Activated T-cell treated with anti-CD3 and anti-CD28 coated beads for 4 hours (primary cell): ENCODE data around the gene KCNE3.

Experiments used
- DNase-seq: peaks from one replicate; pipeline ENCODE4 v3.0.0-alpha.2; 2020

Gene KCNE3, protein sequence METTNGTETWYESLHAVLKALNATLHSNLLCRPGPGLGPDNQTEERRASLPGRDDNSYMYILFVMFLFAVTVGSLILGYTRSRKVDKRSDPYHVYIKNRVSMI

DNA sequence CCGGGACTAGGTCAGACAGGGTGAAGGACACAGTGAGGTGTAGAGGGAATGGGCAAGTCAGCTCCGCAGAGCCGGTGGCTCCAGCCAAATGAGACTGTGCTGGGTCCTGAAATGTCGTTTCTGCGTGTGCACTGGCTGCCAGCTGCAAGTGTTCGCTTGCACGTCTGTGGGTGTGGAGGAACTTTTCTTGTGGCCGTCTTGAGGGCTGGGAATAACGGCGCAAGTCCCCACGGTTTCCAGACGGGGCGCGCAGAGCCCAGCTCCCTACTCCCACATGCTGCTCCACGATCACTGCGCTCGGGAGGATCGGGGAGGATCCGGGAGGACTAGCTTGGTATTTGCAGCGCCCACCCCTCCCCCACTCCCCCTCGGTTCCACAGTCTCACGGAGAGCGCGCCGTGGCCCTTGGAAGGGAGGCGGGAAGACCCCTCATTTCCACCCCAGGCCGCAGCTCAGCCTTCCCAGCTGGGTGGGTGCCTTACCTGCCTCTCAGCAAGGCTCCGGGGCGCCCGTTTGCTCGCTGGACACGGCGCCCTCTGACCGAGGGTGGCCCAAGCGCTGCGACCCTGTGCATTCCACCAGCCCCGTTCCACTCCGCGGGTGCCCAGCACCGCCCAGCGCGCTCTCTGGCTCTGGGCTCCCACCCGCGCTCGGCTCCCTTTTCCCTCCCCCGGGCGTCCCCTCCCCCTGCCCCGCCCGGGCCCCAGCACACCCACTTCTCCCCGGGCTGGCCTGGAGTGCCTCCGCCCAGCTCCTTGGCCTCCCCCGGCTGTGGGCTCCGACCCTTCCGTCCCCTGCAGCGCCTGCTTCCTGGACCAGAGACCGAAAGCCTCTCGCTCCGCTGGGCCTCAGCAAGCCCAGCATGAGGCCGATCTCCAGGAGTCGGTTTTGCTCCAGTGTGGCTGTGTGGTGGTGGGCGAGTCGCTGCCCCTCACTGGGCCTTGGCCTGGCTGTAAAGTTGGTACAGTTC, at the start of gene KCNE3:
Gene KCNE3, minus strand, starts transcription at position 634 of the 970 bp plus-strand sequence. CDS start 9,986 bp downstream, outside the sequence.
- no peak for DNase-seq

- no peak for DNase-seq
Observed at GRCh38 chr11:74507582-74507981, 40.2 kb upstream of the KCNE3 start.

- no peak for DNase-seq
Observed at GRCh38 chr11:74506823-74507222, 39.5 kb upstream of the KCNE3 start.

GRCh38 chr11:74505911-74506310, 38.6 kb upstream of the KCNE3 start:
- no peak for DNase-seq

- no peak for DNase-seq
Observed at GRCh38 chr11:74504100-74504691, 36.8 kb upstream of the KCNE3 start.

GRCh38 chr11:74494916-74495315, 27.6 kb upstream of the KCNE3 start:
- DNase-seq = no peak

- DNase-seq = no peak
Observed at GRCh38 chr11:74493791-74494630, 26.7 kb upstream of the KCNE3 start.

DNA sequence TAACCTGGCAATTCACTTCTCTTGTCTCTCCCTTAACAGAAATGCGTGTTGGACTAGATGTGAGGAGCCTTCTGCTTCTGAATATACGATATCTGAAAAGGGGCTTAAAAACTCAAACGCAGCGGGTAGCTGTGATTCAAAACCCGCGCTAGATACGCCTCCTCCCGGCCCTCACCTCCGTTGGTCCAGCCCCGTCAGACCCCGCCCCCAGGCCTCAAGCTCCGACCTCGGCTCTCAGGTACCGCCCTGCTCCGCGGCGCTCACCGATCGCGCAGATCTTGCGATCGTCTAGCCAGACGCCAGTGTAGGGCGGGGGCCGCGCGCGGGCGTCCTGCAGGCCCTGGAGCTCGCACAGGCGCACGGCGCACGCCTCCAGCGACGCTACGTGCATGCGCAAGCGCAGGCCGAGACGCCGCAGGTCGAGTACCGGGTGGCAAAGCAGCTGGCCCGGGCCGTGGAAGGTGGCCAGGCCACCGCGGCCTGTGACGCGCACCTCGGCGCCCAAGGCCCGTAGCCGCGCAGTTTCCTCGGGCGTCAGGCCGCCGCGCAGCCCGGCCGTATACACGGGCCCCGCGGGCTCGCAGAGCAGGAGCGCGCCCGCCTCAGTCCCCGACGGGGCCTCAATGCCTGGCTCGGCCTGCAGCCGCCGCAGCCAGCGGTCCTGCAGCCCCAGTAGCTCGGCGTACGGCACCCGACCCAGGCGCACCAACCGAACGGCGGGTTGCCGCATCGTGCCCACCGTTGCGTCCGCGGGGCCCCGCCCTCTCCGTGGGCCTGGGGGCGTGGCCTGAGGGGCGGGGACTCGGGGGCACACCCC, 25.8 kb upstream of the KCNE3 start, which contains the start of gene LIPT2:
Gene LIPT2, minus strand, starts transcription at position 751 of the 817 bp plus-strand sequence. Its CDS starts 21 bp downstream, at position 730.
- DNase-seq = peak; percentile 96

GRCh38 chr11:74492084-74492483, 24.7 kb upstream of the KCNE3 start:
- DNase-seq = no peak

DNA sequence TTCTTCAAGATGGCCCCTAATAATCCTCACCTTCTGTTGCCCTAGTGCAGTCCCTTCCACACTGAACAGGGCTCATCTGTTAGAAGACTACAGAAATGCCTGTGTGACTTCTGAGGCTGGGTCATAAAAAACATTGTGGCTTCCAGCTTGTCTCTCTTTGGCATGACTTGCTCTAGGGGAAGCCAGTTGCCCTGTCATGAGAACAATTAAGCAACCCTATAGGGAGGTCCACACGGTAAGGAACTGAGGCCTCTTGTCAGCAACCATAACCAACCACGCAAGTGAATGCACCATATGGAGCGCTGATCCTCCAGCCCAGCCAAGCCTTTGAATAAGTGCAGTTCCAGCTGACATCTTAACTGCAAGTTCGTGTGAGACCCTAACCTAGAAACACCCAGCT, 23.6 kb upstream of the KCNE3 start:
- no peak for DNase-seq

- DNase-seq = no peak
Observed at GRCh38 chr11:74487875-74488274, 20.5 kb upstream of the KCNE3 start.

DNA sequence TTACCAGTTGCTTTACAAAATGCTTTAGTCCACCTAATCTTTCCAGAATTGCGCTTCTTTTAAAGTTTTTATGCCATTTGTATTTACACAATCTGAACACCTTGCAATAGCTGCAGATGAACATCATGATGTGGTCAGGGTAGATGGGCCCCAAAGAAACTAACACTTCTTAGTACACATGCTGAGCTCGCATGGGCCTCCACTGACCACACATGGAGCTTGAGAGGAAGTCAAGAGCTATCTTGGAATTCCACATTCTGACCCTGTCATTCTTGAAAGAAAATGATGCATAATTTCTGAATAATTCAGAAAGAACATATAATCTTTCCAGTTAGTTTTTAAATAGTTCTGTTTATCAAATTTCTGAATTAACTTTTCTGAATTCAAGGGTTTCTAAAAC, 18.5 kb upstream of the KCNE3 start:
- no peak for DNase-seq

GRCh38 chr11:74480688-74481417, 13.5 kb upstream of the KCNE3 start:
- no peak for DNase-seq

DNA sequence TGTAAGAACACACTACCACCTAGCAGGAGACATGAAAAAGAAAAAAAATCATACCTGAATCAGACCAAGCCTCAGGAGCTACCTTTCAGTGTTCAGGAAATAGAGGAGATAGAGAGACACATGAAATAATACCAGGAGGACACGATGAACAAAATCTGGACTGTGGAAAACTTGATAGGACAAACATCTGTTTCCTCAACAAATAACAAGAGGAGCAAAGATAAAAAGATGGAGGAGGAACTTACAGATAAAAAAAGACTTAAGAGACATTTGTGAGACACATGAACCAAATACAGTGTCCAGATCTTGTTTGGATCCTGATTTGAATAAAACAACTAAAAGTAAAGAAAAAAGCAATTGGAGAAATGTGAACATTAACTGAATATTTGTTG, 12.4 kb upstream of the KCNE3 start:
- no peak for DNase-seq

DNA sequence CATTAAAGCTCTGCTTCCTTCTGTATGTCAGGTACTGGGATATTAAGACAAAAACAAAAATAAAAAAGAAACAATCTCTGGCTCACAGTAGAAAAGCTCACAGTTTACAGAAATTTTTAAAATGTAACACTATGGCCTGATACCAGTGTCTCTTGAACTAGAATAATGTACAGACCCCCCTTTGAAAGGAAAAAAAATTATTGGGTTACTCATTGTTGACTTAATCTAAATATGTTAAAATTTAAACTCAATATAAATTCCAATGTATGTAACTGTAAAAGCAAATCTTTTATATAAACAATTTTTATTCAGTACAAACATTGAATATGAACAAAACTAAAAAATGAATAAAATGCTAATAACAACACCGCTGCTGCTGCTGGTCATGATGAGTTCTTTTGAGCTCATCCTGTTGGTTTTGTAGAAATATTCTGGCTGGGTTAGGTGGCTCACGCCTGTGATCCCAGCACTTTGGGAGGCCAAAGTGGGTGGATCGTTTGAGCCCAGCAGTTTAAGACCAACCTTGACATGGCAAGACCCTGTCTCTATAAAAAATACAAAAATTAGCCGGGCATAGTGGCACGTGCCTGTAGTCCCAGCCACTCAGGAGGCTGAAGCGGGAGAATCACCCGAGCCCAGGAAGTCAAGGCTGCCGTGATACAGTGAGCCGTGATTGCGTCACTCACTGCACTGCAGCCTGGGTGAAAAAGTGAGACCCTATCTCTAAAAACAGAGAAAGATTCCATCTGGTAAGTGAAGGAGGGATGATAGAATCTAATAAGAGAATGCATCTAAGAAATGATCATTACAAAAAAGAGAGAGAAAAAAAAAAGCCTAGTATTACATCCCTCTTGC, 11.8 kb upstream of the KCNE3 start:
- no peak for DNase-seq

DNA sequence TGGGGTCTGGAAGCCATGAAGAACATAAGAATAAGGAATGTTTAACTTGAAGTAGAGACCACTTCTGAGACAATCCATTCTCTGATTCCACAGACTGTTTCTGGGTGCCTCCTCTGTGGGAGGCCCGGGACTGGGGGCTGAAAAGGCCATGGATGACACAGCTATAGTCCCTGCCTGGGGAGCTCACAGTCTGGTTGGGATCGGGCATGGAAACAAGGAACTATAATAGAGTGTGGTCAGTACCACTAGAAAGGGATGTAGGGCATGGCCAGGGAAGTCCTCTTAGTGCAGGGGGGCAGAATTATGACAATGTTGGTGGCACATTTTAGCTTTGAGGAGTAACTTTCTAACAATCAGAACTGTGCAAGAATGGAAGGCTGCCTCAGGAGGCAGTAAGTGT, 9.2 kb upstream of the KCNE3 start:
- DNase-seq = no peak

- no peak for DNase-seq
Observed at GRCh38 chr11:74474316-74474715, 7.0 kb upstream of the KCNE3 start.

DNA sequence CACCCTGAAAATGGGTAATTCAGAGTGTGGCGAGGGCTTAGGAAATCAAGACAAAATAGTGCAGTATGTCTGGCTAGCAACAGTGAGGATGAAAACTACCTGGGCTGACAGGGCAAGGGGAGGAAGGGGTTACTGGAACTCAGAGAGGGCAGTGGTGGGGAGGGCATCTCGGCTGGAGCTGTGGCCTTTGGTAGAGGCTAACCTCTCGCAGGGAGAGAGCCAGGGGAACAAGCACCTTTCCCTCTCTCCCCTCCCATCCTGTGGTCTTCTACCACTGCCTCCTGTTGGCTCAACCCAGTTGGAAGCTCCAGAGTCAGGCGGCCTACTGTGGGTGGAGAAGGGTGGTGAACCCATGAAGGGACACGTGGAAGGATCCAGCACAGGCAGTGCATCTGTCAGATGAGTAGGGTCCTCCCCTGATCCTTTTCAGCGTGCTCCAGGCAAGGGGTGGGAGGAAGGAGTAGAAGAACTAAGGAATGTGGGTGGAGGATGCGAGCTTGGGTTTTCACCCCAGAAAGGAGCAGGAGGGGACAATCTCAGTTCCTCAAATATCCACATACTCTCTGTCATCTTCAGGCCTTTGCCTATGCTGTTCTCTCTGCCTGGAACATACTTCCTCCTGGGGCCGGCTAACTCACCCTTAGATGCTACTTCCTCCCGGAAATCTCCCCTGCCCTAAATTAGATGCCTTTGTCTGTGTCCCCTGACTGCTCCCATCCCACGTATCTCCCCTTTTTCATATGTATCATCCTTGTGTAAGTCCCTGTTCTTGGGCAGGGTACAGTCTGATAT, 6.2 kb upstream of the KCNE3 start:
- no peak for DNase-seq

DNA sequence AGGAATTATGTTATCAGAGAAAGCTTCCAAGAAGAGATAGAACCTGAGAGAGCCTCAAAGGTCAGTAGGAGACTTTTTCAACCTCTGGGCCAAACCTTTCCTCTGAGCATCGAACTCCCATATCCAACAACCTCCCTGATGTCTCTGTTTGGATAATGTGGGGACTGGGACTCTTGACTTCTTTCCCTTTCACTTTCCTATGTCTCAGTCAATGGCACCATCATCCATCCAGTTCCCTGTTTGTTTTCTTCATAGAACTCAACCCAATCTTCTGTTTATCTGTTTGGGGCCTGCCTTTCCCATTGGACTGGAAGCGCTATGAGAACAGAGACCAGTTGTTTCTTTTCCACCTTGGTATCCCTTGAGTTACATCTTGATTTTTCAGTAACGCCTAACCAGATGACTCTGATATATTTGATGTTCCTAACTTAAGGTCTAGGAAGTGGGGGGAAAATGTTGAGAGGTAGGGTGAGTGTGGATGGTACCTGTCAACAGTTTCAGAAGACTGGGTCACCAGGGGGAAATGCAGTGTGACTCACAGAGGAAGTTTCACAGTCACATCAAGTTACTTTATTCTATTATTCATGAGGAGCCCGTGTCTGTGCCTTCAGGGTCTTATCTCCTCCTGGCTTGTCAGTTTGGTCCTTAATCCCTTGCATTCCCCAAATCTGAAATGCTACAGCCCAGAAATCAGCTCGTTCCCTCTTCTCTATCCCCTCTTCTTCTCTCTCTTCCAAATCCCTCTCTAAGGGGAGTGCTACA, 4.5 kb upstream of the KCNE3 start:
- DNase-seq = no peak
